Right lung (tissue), 10 donors: ENCODE data around the gene SPSB3. TPM values are rescaled to one million over a fixed set of nuclear protein-coding genes. Genes with fewer than 3 reads are reported as not detected.

Experiments used
- DNase-seq, 2 donors: peaks; one replicate each; pipeline ENCODE4 v3.0.0-alpha.2; 2013
- long read RNA-seq, 8 donors: transcript quantifications; one replicate each; lab custom pipeline, GENCODE V29; 2026
- polyA plus RNA-seq, 5 donors: library from polyadenylated mRNA; unstranded; fragments of 120-200 nt; gene quantifications; one replicate each; pipeline versions ENCODE4 v1.2.1 to v1.2.3, GENCODE V29; 2013; ENCODE audit warnings: inconsistent platforms in 1 of 5, low replicate concordance in 1 of 5; ENCODE audit not compliant: insufficient read length in 5 of 5, insufficient read depth in 1 of 5

The SPSB3 gene
- polyA plus RNA-seq: 10 to 100 TPM; 24.0 to 47.3 (median 35.9) TPM
- long read RNA-seq, donor 1, transcript SPSB3-208 (7 exons, 1,784 nt): major isoform, 14 of 26 reads
- long read RNA-seq, donor 1, transcript SPSB3-209 (6 exons, 1,628 nt): minor isoform, 7 of 26 reads
- long read RNA-seq, donor 1, partial matches to known transcripts: 0 of 26 reads
- long read RNA-seq, donor 1, other reads (novel, unspliced or antisense): 0 of 26 reads
- long read RNA-seq, donor 2, transcript SPSB3-208 (7 exons, 1,784 nt): major isoform, 12 of 78 reads
- long read RNA-seq, donor 2, partial matches to known transcripts: 38 of 78 reads
- long read RNA-seq, donor 2, other reads (novel, unspliced or antisense): 24 of 78 reads
- long read RNA-seq, donor 3, transcript SPSB3-209 (6 exons, 1,628 nt): major isoform, 8 of 19 reads
- long read RNA-seq, donor 3, transcript SPSB3-208 (7 exons, 1,784 nt): minor isoform, 5 of 19 reads
- long read RNA-seq, donor 3, partial matches to known transcripts: 0 of 19 reads
- long read RNA-seq, donor 3, other reads (novel, unspliced or antisense): 0 of 19 reads
- long read RNA-seq, donor 4, transcript SPSB3-208 (7 exons, 1,784 nt): major isoform, 7 of 53 reads
- long read RNA-seq, donor 4, partial matches to known transcripts: 43 of 53 reads
- long read RNA-seq, donor 4, other reads (novel, unspliced or antisense): 0 of 53 reads
- long read RNA-seq, donor 5, transcript SPSB3-208 (7 exons, 1,784 nt): minor isoform, 9 of 51 reads
- long read RNA-seq, donor 5, transcript SPSB3-209 (6 exons, 1,628 nt): major isoform, 11 of 51 reads
- long read RNA-seq, donor 5, partial matches to known transcripts: 20 of 51 reads
- long read RNA-seq, donor 5, other reads (novel, unspliced or antisense): 0 of 51 reads
- long read RNA-seq, donor 6, transcript SPSB3-208 (7 exons, 1,784 nt): major isoform, 14 of 47 reads
- long read RNA-seq, donor 6, transcript SPSB3-209 (6 exons, 1,628 nt): minor isoform, 9 of 47 reads
- long read RNA-seq, donor 6, transcript SPSB3-201 (6 exons, 1,449 nt): minor isoform, 5 of 47 reads
- long read RNA-seq, donor 6, partial matches to known transcripts: 10 of 47 reads
- long read RNA-seq, donor 6, other reads (novel, unspliced or antisense): 0 of 47 reads
- long read RNA-seq, donor 7, transcript SPSB3-208 (7 exons, 1,784 nt): major isoform, 10 of 25 reads
- long read RNA-seq, donor 7, partial matches to known transcripts: 6 of 25 reads
- long read RNA-seq, donor 7, other reads (novel, unspliced or antisense): 0 of 25 reads
- long read RNA-seq, donor 8, transcript SPSB3-208 (7 exons, 1,784 nt): major isoform, 6 of 10 reads
- long read RNA-seq, donor 8, partial matches to known transcripts: 0 of 10 reads
- long read RNA-seq, donor 8, other reads (novel, unspliced or antisense): 0 of 10 reads

- peak; percentile 99 to 100 for DNase-seq
These were observed at the start of gene SPSB3, which contains the start of gene NUBP2 for GRCh38 chr16:1782408-1783264. Gene SPSB3, minus strand, starts transcription at chr16:1782571. Its CDS starts 1,088 bp downstream, at chr16:1781483. Gene NUBP2, plus strand, starts transcription at chr16:1782960. Its CDS starts 61 bp downstream, at chr16:1783021.

- no peak for DNase-seq
These were observed 49.1 kb upstream of the SPSB3 start for GRCh38 chr16:1831186-1832075.

DNA sequence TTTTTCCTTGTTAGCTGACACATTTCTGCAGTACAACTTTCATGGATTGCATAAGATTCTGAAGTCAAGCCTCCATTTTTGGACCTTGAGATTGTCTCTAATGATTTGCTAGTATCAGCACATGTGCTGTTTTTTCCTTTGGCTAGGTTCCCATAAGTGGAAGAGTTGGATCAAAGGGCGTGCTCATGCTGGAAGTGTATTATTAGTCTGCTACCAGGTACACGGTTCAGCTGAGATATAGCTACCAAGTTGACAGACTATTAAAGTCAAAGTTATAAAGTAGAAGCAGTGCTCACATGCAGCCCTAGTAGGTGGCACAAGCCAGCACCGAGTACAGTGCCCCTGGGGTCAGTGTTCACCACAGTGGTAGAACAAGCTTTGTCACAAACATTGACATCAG is 47.8 kb upstream of the SPSB3 start:
- DNase-seq: no peak

- no peak for DNase-seq
These were observed 46.5 kb upstream of the SPSB3 start for GRCh38 chr16:1828645-1829410.

DNA sequence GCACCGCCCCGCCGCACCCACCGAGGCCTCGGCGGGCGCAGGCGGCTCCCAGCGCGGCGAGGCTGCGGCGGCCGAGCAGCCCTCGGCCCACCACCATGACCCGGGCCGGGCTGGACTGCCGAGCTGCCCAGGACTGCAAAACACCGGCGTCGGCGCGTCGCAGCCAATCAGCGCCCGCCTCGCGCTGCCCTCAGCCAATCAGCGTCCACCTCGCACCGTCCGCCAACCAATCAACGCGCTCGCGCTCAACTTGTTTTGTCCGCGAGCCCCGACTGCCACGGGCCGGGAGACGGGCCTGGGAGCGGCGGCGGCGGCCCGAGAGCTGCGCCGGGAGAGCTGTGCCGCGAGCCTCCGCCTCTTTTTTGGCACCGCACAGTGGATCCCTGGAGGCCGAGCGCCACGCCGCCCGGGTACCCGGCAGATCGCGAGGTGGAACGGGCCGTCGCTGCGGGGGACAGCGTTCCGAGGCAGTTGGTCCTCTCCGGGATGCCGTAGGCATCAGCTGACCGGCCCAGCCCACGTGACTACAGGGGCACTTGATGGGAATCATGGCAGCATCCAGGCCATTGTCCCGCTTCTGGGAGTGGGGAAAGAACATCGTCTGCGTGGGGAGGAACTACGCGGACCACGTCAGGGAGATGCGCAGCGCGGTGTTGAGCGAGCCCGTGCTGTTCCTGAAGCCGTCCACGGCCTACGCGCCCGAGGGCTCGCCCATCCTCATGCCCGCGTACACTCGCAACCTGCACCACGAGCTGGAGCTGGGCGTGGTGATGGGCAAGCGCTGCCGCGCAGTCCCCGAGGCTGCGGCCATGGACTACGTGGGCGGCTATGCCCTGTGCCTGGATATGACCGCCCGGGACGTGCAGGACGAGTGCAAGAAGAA is 44.6 kb upstream of the SPSB3 start, which contains the start of the genes FAHD1 and HAGH:
TSS of gene FAHD1 (plus strand) at position 516 of the 883 bp plus-strand sequence. CDS start at position 549, 33 bp downstream.
TSS of gene HAGH (minus strand) at position 135 of the 883 bp plus-strand sequence. CDS start at position 97, 38 bp downstream.
- peak; percentile 96 to 97 for DNase-seq

GRCh38 chr16:1825864-1826690 is 43.7 kb upstream of the SPSB3 start:
- peak; percentile 17 to 26 for DNase-seq

DNA sequence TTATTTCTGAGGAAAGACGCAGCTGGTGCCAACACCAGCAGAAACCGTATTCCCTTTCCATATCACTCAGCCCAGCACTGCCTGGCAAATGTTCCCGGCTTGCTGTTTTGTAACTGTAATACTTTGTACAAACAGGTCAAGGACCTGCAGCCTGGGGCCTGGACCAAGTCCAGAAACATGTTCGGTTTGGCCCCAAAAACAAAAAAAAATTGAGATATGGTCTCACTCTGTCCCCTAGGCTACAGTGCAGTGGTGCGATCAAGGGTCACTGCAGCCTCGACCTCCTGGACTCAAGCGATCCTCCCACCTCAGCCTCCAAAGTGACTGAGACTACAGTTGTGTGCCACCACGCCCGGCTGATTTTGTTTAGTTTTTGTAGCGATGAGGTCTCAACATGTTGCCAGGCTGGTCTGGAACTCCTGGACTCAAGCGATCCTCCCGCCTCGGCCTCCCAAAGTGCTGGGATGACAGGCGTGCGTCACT is 43.1 kb upstream of the SPSB3 start:
- no peak for DNase-seq

DNA sequence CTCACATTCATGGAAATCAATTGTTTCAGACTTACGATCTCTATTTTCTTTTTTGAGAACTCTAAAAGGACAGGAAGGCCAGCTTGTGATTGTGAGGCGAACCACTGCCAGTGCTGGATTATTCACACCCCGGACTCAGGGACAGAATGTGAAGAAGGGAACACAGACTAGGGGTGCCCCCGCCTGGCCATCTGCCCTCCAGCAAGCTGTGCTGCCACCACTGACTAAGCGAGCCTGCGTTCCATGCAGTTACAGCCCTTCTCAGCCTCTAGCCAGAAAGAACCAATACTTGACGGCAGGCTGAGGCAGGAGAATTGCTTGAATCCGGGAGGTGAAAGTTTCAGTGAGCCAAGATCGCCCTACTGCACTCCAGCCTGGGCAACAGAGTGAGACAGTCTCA is 41.5 kb upstream of the SPSB3 start:
- DNase-seq: peak in 1 of 2 donors; percentile 20

GRCh38 chr16:1822801-1823200 is 40.4 kb upstream of the SPSB3 start:
- DNase-seq: no peak

- DNase-seq: no peak
These were observed 39.7 kb upstream of the SPSB3 start for GRCh38 chr16:1821861-1822611.

GRCh38 chr16:1820946-1821290 is 38.5 kb upstream of the SPSB3 start:
- DNase-seq: no peak

- no peak for DNase-seq
These were observed 38.0 kb upstream of the SPSB3 start for GRCh38 chr16:1820096-1820945.

GRCh38 chr16:1819611-1820010 is 37.2 kb upstream of the SPSB3 start:
- DNase-seq: no peak

DNA sequence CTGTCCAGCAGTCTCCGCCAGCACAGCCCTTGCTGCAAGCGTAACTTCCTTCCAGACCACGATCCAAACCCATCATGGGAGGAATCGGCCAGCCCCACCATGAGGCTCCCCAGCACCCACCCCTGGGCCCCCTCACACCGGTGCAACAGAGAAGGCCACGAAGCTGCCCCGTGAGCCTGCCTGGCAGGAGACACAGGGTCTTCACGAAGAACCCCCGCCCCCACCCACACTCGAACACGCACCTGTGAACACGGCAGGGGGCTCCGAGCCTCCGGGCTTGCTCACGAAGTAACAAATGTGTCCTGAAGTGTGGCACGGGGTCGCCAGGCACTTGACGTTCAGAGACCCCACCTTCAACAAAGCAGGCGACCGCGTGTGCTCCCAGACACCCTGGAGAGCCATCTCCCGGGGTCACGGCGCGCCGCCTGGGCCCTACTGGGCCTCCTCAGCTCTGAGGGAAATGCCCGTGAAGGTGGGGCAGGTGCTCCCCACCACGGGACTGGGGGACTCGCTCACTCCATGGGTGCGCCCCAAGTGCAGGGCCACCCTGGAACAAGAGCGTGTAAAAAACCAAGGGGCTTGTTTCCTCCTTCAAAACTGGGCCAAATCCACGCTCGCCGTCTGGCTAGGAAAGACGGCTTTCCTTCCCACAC is 36.6 kb upstream of the SPSB3 start:
- no peak for DNase-seq
